ENCODE measurements around the gene RBM10. TPM values are rescaled to one million over a fixed set of nuclear protein-coding genes. Genes with fewer than 3 reads are reported as not detected.
A peak's percentile ranks its signal among the peaks of the same experiment; 100 is the strongest.

The RBM10 gene
- total and polyA plus RNA-seq, 2 of the 13 experiments (the other 11 are each of a cell fraction or from before 2014, with no cell fraction given): 15.9 to 43.1 TPM

- no peak for TF ChIP-seq ZNF775 (CRISPR knock-in tag; IDR thresholded peaks at IDR 0.05; ENCODE audit: borderline replicate concordance)
- peak; percentile 93 for TF ChIP-seq NAIF1 (CRISPR knock-in tag; IDR thresholded peaks at IDR 0.05; ENCODE audit: borderline replicate concordance)
- no peak for TF ChIP-seq ZNF558 (CRISPR knock-in tag; IDR thresholded peaks at IDR 0.05; ENCODE audit: borderline replicate concordance)
- TF ChIP-seq IKZF1 (IDR thresholded peaks at IDR 0.05): no peak
- no peak for TF ChIP-seq NBN (conservative IDR thresholded peaks at IDR 0.05)
- TF ChIP-seq ZNF513 (CRISPR knock-in tag; conservative IDR thresholded peaks at IDR 0.05): no peak
- TF ChIP-seq KMT2A (CRISPR knock-in tag; IDR thresholded peaks at IDR 0.05): peak; percentile 27; the same call in 1 of the 2 replicates
- no peak for TF ChIP-seq BHLHE40 (IDR thresholded peaks at IDR 0.05; ENCODE audit: low read length)
- TF ChIP-seq RBAK (CRISPR knock-in tag; IDR thresholded peaks at IDR 0.05): no peak
- TF ChIP-seq, protein P1, sequence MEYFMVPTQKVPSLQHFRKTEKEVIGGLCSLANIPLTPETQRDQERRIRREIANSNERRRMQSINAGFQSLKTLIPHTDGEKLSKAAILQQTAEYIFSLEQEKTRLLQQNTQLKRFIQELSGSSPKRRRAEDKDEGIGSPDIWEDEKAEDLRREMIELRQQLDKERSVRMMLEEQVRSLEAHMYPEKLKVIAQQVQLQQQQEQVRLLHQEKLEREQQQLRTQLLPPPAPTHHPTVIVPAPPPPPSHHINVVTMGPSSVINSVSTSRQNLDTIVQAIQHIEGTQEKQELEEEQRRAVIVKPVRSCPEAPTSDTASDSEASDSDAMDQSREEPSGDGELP (IDR thresholded peaks at IDR 0.05; ENCODE audit: borderline replicate concordance, low read depth): no peak
- no peak for TF ChIP-seq FOXA1 (IDR thresholded peaks at IDR 0.05)
- no peak for TF ChIP-seq FOXA1 (CRISPR knock-in tag; IDR thresholded peaks at IDR 0.05)
- TF ChIP-seq ZBTB10 (CRISPR knock-in tag; IDR thresholded peaks at IDR 0.05; ENCODE audit: borderline replicate concordance): peak; percentile 97; the same call in 1 of the 2 replicates
- no peak for TF ChIP-seq ZNF121 (CRISPR knock-in tag; IDR thresholded peaks at IDR 0.05)
- TF ChIP-seq, protein P2, sequence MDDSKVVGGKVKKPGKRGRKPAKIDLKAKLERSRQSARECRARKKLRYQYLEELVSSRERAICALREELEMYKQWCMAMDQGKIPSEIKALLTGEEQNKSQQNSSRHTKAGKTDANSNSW (CRISPR knock-in tag; IDR thresholded peaks at IDR 0.05; ENCODE audit: borderline replicate concordance): no peak
- TF ChIP-seq, protein P3, sequence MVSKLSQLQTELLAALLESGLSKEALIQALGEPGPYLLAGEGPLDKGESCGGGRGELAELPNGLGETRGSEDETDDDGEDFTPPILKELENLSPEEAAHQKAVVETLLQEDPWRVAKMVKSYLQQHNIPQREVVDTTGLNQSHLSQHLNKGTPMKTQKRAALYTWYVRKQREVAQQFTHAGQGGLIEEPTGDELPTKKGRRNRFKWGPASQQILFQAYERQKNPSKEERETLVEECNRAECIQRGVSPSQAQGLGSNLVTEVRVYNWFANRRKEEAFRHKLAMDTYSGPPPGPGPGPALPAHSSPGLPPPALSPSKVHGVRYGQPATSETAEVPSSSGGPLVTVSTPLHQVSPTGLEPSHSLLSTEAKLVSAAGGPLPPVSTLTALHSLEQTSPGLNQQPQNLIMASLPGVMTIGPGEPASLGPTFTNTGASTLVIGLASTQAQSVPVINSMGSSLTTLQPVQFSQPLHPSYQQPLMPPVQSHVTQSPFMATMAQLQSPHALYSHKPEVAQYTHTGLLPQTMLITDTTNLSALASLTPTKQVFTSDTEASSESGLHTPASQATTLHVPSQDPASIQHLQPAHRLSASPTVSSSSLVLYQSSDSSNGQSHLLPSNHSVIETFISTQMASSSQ (IDR thresholded peaks at IDR 0.05; ENCODE audit: low read depth): no peak
- TF ChIP-seq, protein P3 (CRISPR knock-in tag; IDR thresholded peaks at IDR 0.05; ENCODE audit: borderline replicate concordance): no peak
- no peak for TF ChIP-seq XBP1 (CRISPR knock-in tag; IDR thresholded peaks at IDR 0.05)
- no peak for TF ChIP-seq ZNF253 (CRISPR knock-in tag; IDR thresholded peaks at IDR 0.05; ENCODE audit: borderline replicate concordance)
- peak; percentile 98 for TF ChIP-seq HNRNPLL (IDR thresholded peaks at IDR 0.05; ENCODE audit: low read depth, low read length, poor library complexity, severe bottlenecking)
- 0 out of 2 replicates have a peak, but pooled peaks have one; percentile 13 for TF ChIP-seq GATAD2A (CRISPR knock-in tag; IDR thresholded peaks at IDR 0.05)
- no peak for TF ChIP-seq NFYC (CRISPR knock-in tag; IDR thresholded peaks at IDR 0.05)
Measured at GRCh38 chrX:47233333-47234113, 88.5 kb downstream of the RBM10 start (continued).

All from HepG2 (cell line).